Thyroid gland (tissue), 4 donors: ENCODE data around the gene BARX1. TPM values are rescaled to one million over a fixed set of nuclear protein-coding genes. Genes with fewer than 3 reads are reported as not detected.

Source experiments
- DNase-seq, 2 donors: peaks; one replicate each; pipeline ENCODE4 v3.0.0-alpha.2; 2019
- H3K27ac ChIP-seq, 3 donors: fragments of 200-600 bp; sonication (generic); 1 replicate in 2 of 3; 2 replicates in 1 of 3; pipeline ENCODE4 v1.5.1; 2016 to 2019; ENCODE audit warnings: mild to moderate bottlenecking in 1 of 3, moderate library complexity in 1 of 3
- H3K27me3 ChIP-seq: fragments of 200-600 bp; sonication (generic); one replicate; pipeline ENCODE4 v1.5.1; 2019
- H3K36me3 ChIP-seq, 2 donors: fragments of 200-600 bp; sonication (generic); one replicate each; pipeline ENCODE4 v1.5.1; 2016 to 2019
- H3K4me1 ChIP-seq, 2 donors: fragments of 200-600 bp; sonication (generic); one replicate each; pipeline ENCODE4 v1.5.1; 2017 to 2019
- H3K4me3 ChIP-seq, 3 donors: fragments of 200-600 bp; sonication (generic); replicated peaks in 1 of 3; 1 replicate in 2 of 3; 2 replicates in 1 of 3; pipeline ENCODE4 v1.5.1; 2016; ENCODE audit warnings: mild to moderate bottlenecking in 1 of 3
- H3K9me3 ChIP-seq: fragments of 200-600 bp; sonication (generic); one replicate; pipeline ENCODE4 v1.5.1; 2017
- POLR2A ChIP-seq, 2 donors: fragments of 450-650 bp; IDR thresholded peaks; one replicate each; pipeline ENCODE4 v1.6.1; 2017; ENCODE audit warnings: antibody characterized with exemption in 2 of 2, mild to moderate bottlenecking in 2 of 2, moderate library complexity in 1 of 2
- WGBS, 2 donors: methylation state at CpG; one replicate each; pipeline ENCODE4 v1.1.5; 2017; 5-methylcytosine and 5-hydroxymethylcytosine counted together
- intact Hi-C: fragments of 100-400 bp; cut with DNase I; formaldehyde crosslinking; loops from one replicate; pipeline ENCODE4 v1.15.1; 2023
- total RNA-seq, 4 donors: library from RNA; depleted of rRNA; stranded (reverse); fragments of >200 nt; gene quantifications; one replicate each; pipeline ENCODE4 v1.2.3, GENCODE V29; 2016
- TF ChIP-seq, protein P1 (sequence below), 6 experiments: fragments of 200-600 bp in 3 of 6; fragments of 450-650 bp in 3 of 6; sonication (generic) in 3 of 6; IDR thresholded peaks; one replicate each; pipeline ENCODE4 v1.5.1; 2016 to 2019; ENCODE audit warnings: antibody characterized with exemption in 6 of 6, mild to moderate bottlenecking in 2 of 6, inconsistent platforms in 1 of 6, moderate library complexity in 1 of 6

BARX1 gene
- total RNA-seq, 4 donors from 2014 or later, result 0.33 to 2.1 (median 0.75) TPM; not detected in 1

DNA sequence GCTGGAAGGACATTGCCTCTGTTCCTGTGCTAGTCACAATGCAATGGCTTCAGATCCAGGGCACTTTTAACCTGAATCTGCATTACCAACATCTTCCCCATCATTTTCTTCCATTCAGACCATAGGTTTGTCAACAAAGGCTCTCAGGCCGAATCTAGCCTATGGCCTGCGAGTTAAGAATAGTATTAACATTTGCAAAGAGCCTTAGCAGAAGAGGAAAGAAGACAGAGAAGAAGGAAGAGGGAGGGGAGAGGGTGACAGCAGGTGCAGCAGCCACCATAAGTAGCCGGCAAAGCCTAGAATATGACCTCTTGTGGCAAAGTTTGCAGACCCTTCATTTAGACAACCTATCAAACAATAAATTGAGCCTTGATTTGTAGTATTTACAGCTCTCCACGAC, 32.6 kb downstream of the BARX1 start:
- Histone ChIP-seq H3K4me1 (no peaks in the 10 kb centered on the region), H3K27ac (no peak overlapping the region), H3K9me3 (no peaks in the 10 kb centered on the region), H3K4me3 (no peak overlapping the region), H3K27me3 (no peaks in the 10 kb centered on the region), H3K36me3 (no peaks in the 10 kb centered on the region)
- intact Hi-C loops, result no loop called here
- DNase-seq, result no peak
- 70 to 74% methylated on average over 4 of the region's 4 CpGs for WGBS, 2 donors
- no peak for TF ChIP-seq POLR2A (IDR thresholded peaks at IDR 0.05)
- TF ChIP-seq, protein P1, sequence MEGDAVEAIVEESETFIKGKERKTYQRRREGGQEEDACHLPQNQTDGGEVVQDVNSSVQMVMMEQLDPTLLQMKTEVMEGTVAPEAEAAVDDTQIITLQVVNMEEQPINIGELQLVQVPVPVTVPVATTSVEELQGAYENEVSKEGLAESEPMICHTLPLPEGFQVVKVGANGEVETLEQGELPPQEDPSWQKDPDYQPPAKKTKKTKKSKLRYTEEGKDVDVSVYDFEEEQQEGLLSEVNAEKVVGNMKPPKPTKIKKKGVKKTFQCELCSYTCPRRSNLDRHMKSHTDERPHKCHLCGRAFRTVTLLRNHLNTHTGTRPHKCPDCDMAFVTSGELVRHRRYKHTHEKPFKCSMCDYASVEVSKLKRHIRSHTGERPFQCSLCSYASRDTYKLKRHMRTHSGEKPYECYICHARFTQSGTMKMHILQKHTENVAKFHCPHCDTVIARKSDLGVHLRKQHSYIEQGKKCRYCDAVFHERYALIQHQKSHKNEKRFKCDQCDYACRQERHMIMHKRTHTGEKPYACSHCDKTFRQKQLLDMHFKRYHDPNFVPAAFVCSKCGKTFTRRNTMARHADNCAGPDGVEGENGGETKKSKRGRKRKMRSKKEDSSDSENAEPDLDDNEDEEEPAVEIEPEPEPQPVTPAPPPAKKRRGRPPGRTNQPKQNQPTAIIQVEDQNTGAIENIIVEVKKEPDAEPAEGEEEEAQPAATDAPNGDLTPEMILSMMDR (IDR thresholded peaks at IDR 0.05), result no peak

GRCh38 chr9:93920131-93920800, 34.9 kb downstream of the BARX1 start:
- WGBS, 2 donors, result 66 to 71% methylated on average over 21 of the region's 21 CpGs

DNA sequence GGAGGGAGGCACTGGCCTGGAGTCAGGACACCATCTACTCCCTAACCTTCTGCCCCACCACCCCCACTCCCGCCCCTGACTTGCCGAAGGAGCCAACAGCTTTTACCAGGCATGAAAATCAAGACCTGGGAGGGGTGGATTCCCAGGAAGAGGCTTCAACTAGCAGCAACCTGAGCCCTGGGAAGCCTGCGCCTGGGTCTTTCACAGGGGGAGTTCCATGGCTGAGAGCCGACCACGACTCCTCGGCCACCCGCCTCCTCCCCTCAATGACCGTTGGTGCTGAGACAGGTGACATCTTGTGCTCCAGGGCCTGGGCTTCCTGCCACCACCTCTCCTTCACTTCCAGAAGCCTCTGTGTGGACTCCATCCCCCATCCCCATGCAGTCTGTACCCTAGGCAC, 37.1 kb downstream of the BARX1 start:
- H3K9me3 ChIP-seq, result no peaks in the 10 kb centered on the region
- TF ChIP-seq POLR2A (IDR thresholded peaks at IDR 0.05), result no peak
- TF ChIP-seq, protein P1 (IDR thresholded peaks at IDR 0.05), result no peak
- no peaks in the 10 kb centered on the region for H3K27me3 ChIP-seq
- H3K36me3 ChIP-seq, result no peaks in the 10 kb centered on the region
- H3K4me1 ChIP-seq, result no peaks in the 10 kb centered on the region
- intact Hi-C loops, result no loop called here
- H3K27ac ChIP-seq, result no peak overlapping the region
- 40 to 48% methylated on average over 8 of the region's 8 CpGs for WGBS, 2 donors
- DNase-seq, result no peak
- H3K4me3 ChIP-seq, result no peak overlapping the region

More at GRCh38 chr9:93920131-93920800, 34.9 kb downstream of the BARX1 start:
- intact Hi-C loops, result no loop called here
- H3K36me3 ChIP-seq, result no peaks in the 10 kb centered on the region
- DNase-seq, result no peak
- no peak overlapping the region for H3K4me3 ChIP-seq
- H3K27ac ChIP-seq, result no peak overlapping the region
- no peak for TF ChIP-seq POLR2A (IDR thresholded peaks at IDR 0.05)
- TF ChIP-seq, protein P1 (IDR thresholded peaks at IDR 0.05), result no peak
- H3K4me1 ChIP-seq, result no peaks in the 10 kb centered on the region
- H3K9me3 ChIP-seq, result no peaks in the 10 kb centered on the region
- no peaks in the 10 kb centered on the region for H3K27me3 ChIP-seq

- no peaks in the 10 kb centered on the region for H3K27me3 ChIP-seq
- no peaks in the 10 kb centered on the region for H3K36me3 ChIP-seq
- no peaks in the 10 kb centered on the region for H3K9me3 ChIP-seq
- intact Hi-C loops, result no loop called here
- H3K4me3 ChIP-seq, result no peak overlapping the region
- no peaks in the 10 kb centered on the region for H3K4me1 ChIP-seq
- no peak for DNase-seq
- no peak overlapping the region for H3K27ac ChIP-seq
- no peak for TF ChIP-seq POLR2A (IDR thresholded peaks at IDR 0.05)
- WGBS, 2 donors, result 81 to 82% methylated on average over 10 of the region's 10 CpGs
Observed at GRCh38 chr9:93917121-93917853, 37.9 kb downstream of the BARX1 start.

- no peak overlapping the region for H3K4me3 ChIP-seq
- H3K36me3 ChIP-seq, result no peaks in the 10 kb centered on the region
- WGBS, 2 donors, result 64 to 72% methylated on average over 5 of the region's 5 CpGs
- intact Hi-C loops, result no loop called here
- no peak for TF ChIP-seq POLR2A (IDR thresholded peaks at IDR 0.05)
- TF ChIP-seq, protein P1 (IDR thresholded peaks at IDR 0.05), result no peak
- no peaks in the 10 kb centered on the region for H3K9me3 ChIP-seq
- H3K27ac ChIP-seq, result no peak overlapping the region
- no peak for DNase-seq
- no peaks in the 10 kb centered on the region for H3K27me3 ChIP-seq
- no peaks in the 10 kb centered on the region for H3K4me1 ChIP-seq
Observed at GRCh38 chr9:93916358-93916757, 38.8 kb downstream of the BARX1 start.
